HFF-Myc (cell line): ENCODE results near the gene PRKCQ.
"Not testable (repeated sequence)": the region's sequence is repeated elsewhere in the genome, so short reads cannot be mapped to it uniquely, and the experiment has no call there.

Experiments used
- DNase-seq: peaks from one replicate; pipeline ENCODE4 v3.0.0-alpha.2; 2011; ENCODE audit warnings: low read depth; ENCODE audit errors: extremely low read depth
- H3K4me3 ChIP-seq: replicated peaks from 2 replicates; pipeline ENCODE4 v1.5.1; 2011; ENCODE audit warnings: low read depth, mild to moderate bottlenecking, control low read depth, low read length
- TF ChIP-seq, protein P1 (sequence below): IDR thresholded peaks from 2 replicates; pipeline ENCODE4 v1.5.1; 2012; ENCODE audit warnings: mild to moderate bottlenecking, low read depth, low read length, control low read depth; ENCODE audit errors: missing control alignments

Gene PRKCQ

DNA sequence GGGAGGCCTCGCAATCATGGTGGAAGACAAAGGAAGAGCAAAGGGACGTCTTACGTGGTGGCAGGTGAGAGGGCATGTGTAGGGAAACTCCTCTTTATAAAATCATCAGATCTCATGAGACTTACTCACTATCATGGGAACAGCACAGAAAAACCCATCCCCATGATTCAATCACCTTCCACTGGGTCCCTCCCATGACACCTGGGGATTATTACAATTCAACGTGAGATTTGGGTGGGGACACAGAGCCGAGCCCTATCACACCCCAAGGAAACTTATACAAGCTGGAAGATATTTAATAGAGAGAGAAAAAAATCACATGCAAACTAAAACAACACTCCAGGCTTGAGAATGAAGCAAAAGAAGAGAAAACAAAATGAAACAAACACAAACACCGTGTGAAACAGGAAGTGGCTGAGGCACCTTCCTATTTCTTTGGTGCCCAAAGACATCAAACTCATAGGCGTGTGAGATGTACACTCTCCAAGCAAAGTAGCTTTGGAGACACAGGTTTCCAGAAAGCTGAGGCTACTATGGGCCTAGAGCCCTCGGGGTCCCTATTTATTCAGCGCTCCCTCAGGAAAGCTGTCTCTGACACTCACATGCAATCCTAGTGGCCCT lies 97.2 kb downstream of the PRKCQ start:
- DNase-seq: no peak
- TF ChIP-seq, protein P1, sequence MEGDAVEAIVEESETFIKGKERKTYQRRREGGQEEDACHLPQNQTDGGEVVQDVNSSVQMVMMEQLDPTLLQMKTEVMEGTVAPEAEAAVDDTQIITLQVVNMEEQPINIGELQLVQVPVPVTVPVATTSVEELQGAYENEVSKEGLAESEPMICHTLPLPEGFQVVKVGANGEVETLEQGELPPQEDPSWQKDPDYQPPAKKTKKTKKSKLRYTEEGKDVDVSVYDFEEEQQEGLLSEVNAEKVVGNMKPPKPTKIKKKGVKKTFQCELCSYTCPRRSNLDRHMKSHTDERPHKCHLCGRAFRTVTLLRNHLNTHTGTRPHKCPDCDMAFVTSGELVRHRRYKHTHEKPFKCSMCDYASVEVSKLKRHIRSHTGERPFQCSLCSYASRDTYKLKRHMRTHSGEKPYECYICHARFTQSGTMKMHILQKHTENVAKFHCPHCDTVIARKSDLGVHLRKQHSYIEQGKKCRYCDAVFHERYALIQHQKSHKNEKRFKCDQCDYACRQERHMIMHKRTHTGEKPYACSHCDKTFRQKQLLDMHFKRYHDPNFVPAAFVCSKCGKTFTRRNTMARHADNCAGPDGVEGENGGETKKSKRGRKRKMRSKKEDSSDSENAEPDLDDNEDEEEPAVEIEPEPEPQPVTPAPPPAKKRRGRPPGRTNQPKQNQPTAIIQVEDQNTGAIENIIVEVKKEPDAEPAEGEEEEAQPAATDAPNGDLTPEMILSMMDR: no peak

DNA sequence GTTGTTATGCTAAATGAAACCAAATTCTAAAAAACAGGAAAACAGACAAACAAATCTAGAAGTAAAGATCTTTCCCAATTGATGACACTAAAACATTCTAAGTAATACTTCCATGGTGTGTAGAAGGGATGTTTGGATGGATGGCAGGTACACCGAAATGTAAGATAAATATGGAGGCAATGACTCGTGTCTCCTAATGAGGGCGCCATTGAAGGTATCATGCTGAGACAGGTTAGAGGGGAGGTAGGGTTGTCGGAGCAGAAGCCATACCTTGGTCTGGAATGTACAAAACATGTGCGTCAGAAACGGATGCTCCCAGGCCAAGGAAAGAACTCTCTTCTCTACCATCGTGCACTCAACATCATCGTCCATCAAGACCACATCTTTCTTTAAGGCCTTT lies 101.4 kb downstream of the PRKCQ start:
- no peak for DNase-seq
- TF ChIP-seq, protein P1: no peak
- no peak overlapping the region for H3K4me3 ChIP-seq

More for the DNA sequence above, 97.2 kb downstream of the PRKCQ start:
- H3K4me3 ChIP-seq: no peak overlapping the region

DNA sequence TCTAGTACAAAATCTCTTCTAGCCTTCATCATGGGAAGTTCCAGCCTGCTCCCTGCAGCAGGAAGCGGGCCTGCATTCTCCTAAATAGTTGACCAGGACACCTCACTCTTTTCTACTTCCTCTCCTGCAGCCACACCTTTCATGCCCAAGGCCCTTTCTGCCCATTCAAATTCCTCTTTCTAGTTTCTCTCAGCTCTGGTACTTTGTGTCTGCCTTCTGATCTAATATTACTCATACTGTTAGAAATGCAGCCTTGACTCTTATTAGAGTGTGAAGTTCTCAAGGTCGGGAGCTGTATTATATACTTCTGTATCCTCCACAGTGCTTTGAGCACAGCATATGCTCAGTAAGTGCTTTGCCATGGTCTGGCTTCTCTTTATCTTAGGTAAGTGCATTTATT lies 103.1 kb downstream of the PRKCQ start:
- DNase-seq: no peak
- no peak overlapping the region for H3K4me3 ChIP-seq
- TF ChIP-seq, protein P1: no peak

DNA sequence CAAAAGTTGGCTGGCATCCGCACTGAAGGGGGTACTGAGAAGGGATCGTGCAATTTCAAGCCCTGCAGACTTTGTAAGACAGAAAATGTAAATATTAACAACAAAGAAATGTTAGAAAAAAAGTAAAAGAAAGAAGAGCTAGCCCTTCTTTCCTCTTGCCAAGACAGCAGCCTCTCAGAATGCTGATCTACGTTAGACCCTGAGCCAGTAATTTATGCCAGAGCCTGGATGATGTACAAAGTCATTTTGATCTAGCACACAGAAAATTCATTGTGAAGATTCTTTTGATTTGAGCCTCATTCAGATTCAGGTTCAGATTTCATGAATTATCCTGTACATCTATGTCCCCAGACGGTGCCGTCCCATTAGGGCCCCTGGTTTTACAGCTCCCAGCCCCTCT lies 105.2 kb downstream of the PRKCQ start:
- no peak for DNase-seq
- TF ChIP-seq, protein P1: no peak
- no peak overlapping the region for H3K4me3 ChIP-seq

DNA sequence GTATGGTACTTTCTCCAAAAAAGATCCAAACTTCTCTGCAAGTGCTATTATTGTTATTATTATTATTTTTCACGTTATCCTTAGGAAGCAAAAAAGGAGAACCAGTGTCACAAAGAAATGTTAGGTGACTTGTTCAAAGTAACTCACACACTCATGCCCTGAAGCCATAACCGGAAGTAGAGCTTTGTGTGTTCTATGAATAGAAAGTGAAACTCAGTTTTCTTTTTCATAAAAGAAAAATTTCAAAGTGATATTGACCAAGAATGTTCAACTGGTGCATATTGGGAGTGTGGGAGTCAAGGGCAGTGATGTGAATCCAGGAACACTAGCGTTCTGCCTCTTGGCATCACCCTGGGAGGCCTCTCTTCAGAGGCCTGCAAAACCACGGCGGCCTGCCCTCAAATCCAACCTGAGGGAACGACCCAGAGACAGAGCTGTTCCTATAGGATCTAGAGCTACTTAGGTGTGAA lies 106.1 kb downstream of the PRKCQ start:
- TF ChIP-seq, protein P1: no peak
- no peak overlapping the region for H3K4me3 ChIP-seq
- DNase-seq: no peak

DNA sequence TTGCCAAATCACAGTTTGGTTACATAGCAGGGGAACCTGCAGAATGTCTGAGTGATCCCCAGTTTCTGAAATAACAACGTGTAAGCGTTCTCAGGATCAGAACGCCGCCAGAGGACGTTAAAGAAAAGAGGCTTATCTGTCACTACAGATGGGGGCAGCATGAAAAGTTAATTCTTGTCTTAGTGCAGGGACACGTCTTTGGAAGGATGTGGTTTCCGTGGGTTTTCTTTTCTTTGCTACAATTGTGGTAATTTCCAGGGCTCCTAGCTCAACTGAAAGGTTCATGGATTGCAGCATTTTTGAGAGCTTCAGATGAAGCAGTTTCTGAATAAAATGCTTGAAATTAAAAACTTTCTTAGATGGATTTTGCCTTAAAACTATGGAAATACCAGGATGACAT lies 106.6 kb downstream of the PRKCQ start:
- DNase-seq: no peak
- TF ChIP-seq, protein P1: no peak
- H3K4me3 ChIP-seq: no peak overlapping the region

DNA sequence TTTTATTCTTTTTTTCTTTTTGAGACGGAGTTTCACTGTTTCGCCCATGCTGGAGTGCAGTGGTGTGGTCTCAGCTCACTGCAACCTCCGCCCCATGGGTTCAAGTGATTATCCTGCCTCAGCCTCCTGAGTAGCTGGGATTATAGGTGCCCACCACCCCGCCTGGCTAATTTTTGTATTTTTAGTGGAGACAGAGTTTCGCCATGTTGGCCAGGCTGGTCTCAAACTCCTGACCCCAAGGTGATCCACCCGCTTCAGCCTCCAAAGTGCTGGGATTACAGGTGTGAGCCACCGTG lies 107.4 kb downstream of the PRKCQ start:
- H3K4me3 ChIP-seq, DNase-seq: not testable (repeated sequence)
